B cell (primary cell): ENCODE data around the gene RERE. TPM values are rescaled to one million over a fixed set of nuclear protein-coding genes. Genes with fewer than 3 reads are reported as not detected.
A peak's percentile ranks its signal among the peaks of the same experiment; 100 is the strongest.

ENCODE experiments used
- ATAC-seq: fragments of 200-7000 bp; cut with Tn5 transposase; one replicate; pipeline ENCODE4 v1.10.0; 2021; ENCODE audit warnings: low read depth, mild to moderate bottlenecking, moderate number of reproducible peaks, moderate library complexity
- CTCF ChIA-PET: fragments of 350-600 bp; sonication (Branson Sonifier 250); formaldehyde crosslinking; loops from one replicate; lab custom pipeline; 2021; ENCODE audit warnings: antibody characterized with exemption, inconsistent platforms; lab: Charles Lee
- POLR2A ChIA-PET: fragments of 350-600 bp; sonication (Branson Sonifier 250); formaldehyde crosslinking; loops from one replicate; lab custom pipeline; 2021; ENCODE audit warnings: antibody characterized with exemption; lab: Charles Lee
- DNase-seq: peaks from one replicate; pipeline ENCODE4 v3.0.0; 2013
- H2AFZ ChIP-seq: 2 replicates; pipeline ENCODE4 v1.6.1; 2012; ENCODE audit warnings: mild to moderate bottlenecking, low read depth, low read length; ENCODE audit not compliant: insufficient read depth, poor library complexity, severe bottlenecking
- H3K27ac ChIP-seq, 2 donors: 1 replicate in 1 of 2; 2 replicates in 1 of 2; pipeline ENCODE4 v1.5.1; 2012 to 2013; ENCODE audit warnings: low read length in 2 of 2, mild to moderate bottlenecking in 2 of 2, moderate library complexity in 1 of 2
- H3K27me3 ChIP-seq, 4 experiments: fragments of 200-600 bp in 1 of 4; sonication (generic) in 1 of 4; replicated peaks in 1 of 4; 1 replicate in 2 of 4; 2 replicates in 2 of 4; pipeline versions ENCODE4 v1.6.1 to v1.7.0; 2013 to 2016; ENCODE audit warnings: low read length in 3 of 4, mild to moderate bottlenecking in 2 of 4, mixed read lengths in 1 of 4, moderate library complexity in 1 of 4; ENCODE audit not compliant: insufficient read depth in 4 of 4, control insufficient read depth in 3 of 4; ENCODE audit errors: control extremely low read depth in 1 of 4
- H3K36me3 ChIP-seq, 2 experiments: replicated peaks in 1 of 2; 1 replicate in 1 of 2; 2 replicates in 1 of 2; pipeline versions ENCODE4 v1.6.1 to v1.7.1; 2013; ENCODE audit warnings: low read length in 1 of 2; ENCODE audit not compliant: insufficient read depth in 2 of 2, control insufficient read depth in 1 of 2; ENCODE audit errors: control extremely low read depth in 1 of 2, extremely low read depth in 1 of 2
- H3K4me1 ChIP-seq, 2 donors: fragments of 200-600 bp in 1 of 2; sonication (generic) in 1 of 2; 1 replicate in 1 of 2; 2 replicates in 1 of 2; pipeline versions ENCODE4 v1.5.1 to v1.6.1; 2013 to 2017; ENCODE audit warnings: low read length in 2 of 2; ENCODE audit not compliant: control insufficient read depth in 2 of 2, insufficient read depth in 2 of 2
- H3K4me2 ChIP-seq: replicated peaks from 2 replicates; pipeline ENCODE3; 2012; ENCODE audit warnings: mild to moderate bottlenecking, low read depth, low read length; ENCODE audit not compliant: poor library complexity, severe bottlenecking
- H3K4me3 ChIP-seq, 5 experiments: fragments of 200-600 bp in 1 of 5; sonication (generic) in 1 of 5; 1 replicate in 3 of 5; 2 replicates in 2 of 5; pipeline versions ENCODE4 v1.5.1 to v1.7.0; 2011 to 2016; ENCODE audit warnings: low read length in 4 of 5, mild to moderate bottlenecking in 4 of 5, low read depth in 2 of 5, control low read depth in 1 of 5, moderate library complexity in 1 of 5; ENCODE audit not compliant: insufficient read depth in 1 of 5; ENCODE audit errors: control extremely low read depth in 1 of 5, extremely low read depth in 1 of 5
- H3K79me2 ChIP-seq: fragments of 200-600 bp; sonication (generic); one replicate; pipeline ENCODE4 v1.6.0; 2016; ENCODE audit warnings: low read length; ENCODE audit not compliant: control insufficient read depth, insufficient read depth
- H3K9ac ChIP-seq: fragments of 200-600 bp; sonication (generic); 2 replicates; pipeline ENCODE4 v1.6.1; 2017; ENCODE audit warnings: mild to moderate bottlenecking, low read length, moderate library complexity
- H3K9me3 ChIP-seq, 3 donors: one replicate each; pipeline versions ENCODE4 v1.6.1 to v1.7.1; 2013; ENCODE audit warnings: low read length in 2 of 3; ENCODE audit not compliant: control insufficient read depth in 2 of 3, insufficient read depth in 1 of 3; ENCODE audit errors: control extremely low read depth in 1 of 3
- H4K20me1 ChIP-seq: 2 replicates; pipeline ENCODE4 v1.6.0; 2012; ENCODE audit warnings: mild to moderate bottlenecking, low read length; ENCODE audit not compliant: insufficient read depth, control insufficient read depth, poor library complexity, severe bottlenecking
- H3K27ac Mint-ChIP-seq: one replicate; pipeline ENCODE4 v1.8.0; 2021; ENCODE audit warnings: mixed read lengths
- H3K27me3 Mint-ChIP-seq: one replicate; pipeline ENCODE4 v1.8.0; 2021; ENCODE audit warnings: mixed read lengths
- H3K4me1 Mint-ChIP-seq: one replicate; pipeline ENCODE4 v1.8.0; 2021; ENCODE audit warnings: mixed read lengths
- H3K4me3 Mint-ChIP-seq: one replicate; pipeline ENCODE4 v1.8.0; 2021; ENCODE audit warnings: mixed read lengths
- H3K9me3 Mint-ChIP-seq: one replicate; pipeline ENCODE4 v1.8.0; 2022; ENCODE audit warnings: mixed read lengths; ENCODE audit not compliant: insufficient read depth
- CTCF ChIP-seq: fragments of 200-600 bp; IDR thresholded peaks from one replicate; pipeline ENCODE4 v1.8.0; 2022; ENCODE audit warnings: antibody characterized with exemption, mild to moderate bottlenecking
- EZH2 ChIP-seq: IDR thresholded peaks from 2 replicates; pipeline ENCODE4 v1.6.1; 2012; ENCODE audit warnings: borderline replicate concordance, low read depth, mild to moderate bottlenecking, moderate library complexity, low read length; ENCODE audit not compliant: insufficient read depth, poor library complexity, severe bottlenecking
- WGBS: methylation state at CpG from one replicate; pipeline ENCODE4 v1.1.5; 2013; ENCODE audit warnings: missing lambda C conversion rate; ENCODE audit not compliant: insufficient coverage; 5-methylcytosine and 5-hydroxymethylcytosine counted together
- intact Hi-C: fragments of 100-400 bp; cut with micrococcal nuclease; formaldehyde crosslinking; loops from one replicate; pipeline ENCODE4 v1.10.0; 2022
- polyA plus RNA-seq: library from polyadenylated mRNA; depleted of rRNA; stranded (reverse); fragments of >200 nt; gene quantifications from 2 replicates; pipeline ENCODE4 v1.2.3, GENCODE V29; 2012
- total RNA-seq, 2 donors: library from RNA; stranded (reverse); fragments of 120-200 nt in 1 of 2; gene quantifications; 1 replicate in 1 of 2; 2 replicates in 1 of 2; pipeline versions ENCODE4 v1.2.3 to v1.2.4, GENCODE V29; 2013 to 2022

Gene RERE
- total and polyA plus RNA-seq, 2 donors (not counting 1 experiment from before 2014, with no cell fraction given): 27.3 to 132 TPM

DNA sequence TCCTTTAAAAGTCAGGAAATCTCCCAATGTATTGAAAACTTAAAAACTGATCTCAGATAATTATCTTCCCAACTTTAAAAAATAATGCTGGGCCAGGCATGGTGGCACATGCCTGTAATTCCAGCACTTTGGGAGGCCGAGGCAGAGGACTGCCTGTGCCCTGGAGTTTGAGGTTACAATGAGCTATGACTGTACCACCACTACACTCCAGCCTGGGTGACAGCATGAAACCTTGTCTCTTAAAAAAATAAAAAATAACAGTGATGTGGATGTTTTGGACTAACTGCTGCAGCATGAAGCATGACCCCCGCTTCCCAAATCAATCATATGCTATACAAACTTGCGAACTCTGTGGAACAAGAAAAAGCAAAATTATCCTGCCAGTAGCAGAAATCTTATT is 186.3 kb downstream of the RERE start:
- no peak overlapping the region for H3K4me2 ChIP-seq
- Mint-ChIP-seq H3K27me3 (no peaks in the 10 kb centered on the region), H3K9me3 (no peaks in the 10 kb centered on the region), H3K4me1 (peaks cover 72% of the 10 kb centered on the region), H3K27ac (peak overlapping the region; percentile 5), H3K4me3 (no peak overlapping the region)
- H3K36me3 ChIP-seq: no peaks in the 10 kb centered on the region
- H3K9me3 ChIP-seq: no peaks in the 10 kb centered on the region
- no peak for ATAC-seq
- peaks cover 69% of the 10 kb centered on the region for H3K79me2 ChIP-seq
- no peak overlapping the region for H3K9ac ChIP-seq
- H3K4me3 ChIP-seq: no peak overlapping the region
- no peaks in the 10 kb centered on the region for H4K20me1 ChIP-seq
- peaks cover 59 to 78% of the 10 kb centered on the region in 2 donors for H3K4me1 ChIP-seq
- no peak overlapping the region for H2AFZ ChIP-seq
- TF ChIP-seq EZH2 (no peak), CTCF (no peak)
- H3K27me3 ChIP-seq: no peaks in the 10 kb centered on the region
- ChIA-PET CTCF (interaction anchor here (0.6 to 1.5 kb wide), 4 partner anchors 26 to 95 kb away, joined by 3 to 7 read pairs (median 4); no protein-coding TSS in a partner anchor), POLR2A (no interaction called here)
- peak overlapping the region in 1 of 2 donors; percentile 95 for H3K27ac ChIP-seq
- DNase-seq: no peak
- WGBS: no CpG with 5 or more reads among the region's 3 CpGs
- intact Hi-C loops: loop anchor here (2.0 kb wide), 2 partner anchors 14 to 36 kb away; no protein-coding TSS in a partner anchor

DNA sequence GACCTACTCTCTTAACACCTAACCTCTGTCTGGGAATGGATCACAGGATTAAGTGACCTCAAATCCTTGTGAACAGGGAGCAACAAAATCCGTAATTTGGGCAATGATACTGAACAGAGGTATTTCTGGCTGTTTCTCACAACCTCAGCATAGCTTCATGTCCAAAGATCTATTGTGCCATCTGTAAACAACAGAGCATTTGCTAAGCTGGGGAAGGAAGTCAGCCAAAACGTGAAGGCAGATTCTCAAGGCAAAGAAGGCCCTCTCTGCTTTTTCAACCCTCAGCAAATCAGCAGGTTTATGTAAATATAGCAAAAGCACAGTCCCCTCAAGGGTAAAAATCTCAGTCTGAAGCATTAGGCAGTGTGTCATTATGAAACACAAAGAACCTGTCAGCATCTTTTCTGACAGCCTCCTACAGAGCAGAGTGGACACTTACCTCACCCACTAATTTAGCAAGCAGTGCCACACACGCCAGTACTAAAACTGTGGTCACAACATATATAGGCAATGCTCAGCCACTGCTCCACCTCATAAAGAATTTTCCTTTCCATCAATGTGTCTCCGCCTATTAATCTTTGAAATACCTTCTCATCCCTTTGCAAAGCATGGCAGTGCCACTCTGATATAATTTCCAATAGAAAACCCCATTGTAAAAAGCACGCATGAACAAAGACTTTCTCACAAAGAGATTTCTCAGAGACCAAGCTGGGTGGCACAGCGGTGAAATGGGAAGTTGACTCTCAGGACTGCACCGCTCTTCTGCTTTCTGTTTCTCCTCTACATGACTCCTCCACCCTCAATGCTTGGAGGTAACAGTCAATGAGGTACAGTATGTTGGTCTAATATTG is 188.0 kb downstream of the RERE start:
- CTCF ChIA-PET: interaction anchor here (1.1 to 3.0 kb wide), 6 partner anchors 42 to 219 kb away, joined by 3 to 26 read pairs (median 4); no protein-coding TSS in a partner anchor
- WGBS: 28% methylated on average over 3 of the region's 7 CpGs
- Histone ChIP-seq H3K9me3 (no peaks in the 10 kb centered on the region), H4K20me1 (no peaks in the 10 kb centered on the region), H3K79me2 (peaks cover 76% of the 10 kb centered on the region), H3K27me3 (no peaks in the 10 kb centered on the region), H3K4me3 (peak overlapping the region in 3 of 5 experiments; percentile 6 to 22 (median 9)), H3K36me3 (no peaks in the 10 kb centered on the region), H2AFZ (peak overlapping the region; percentile 63), H3K9ac (peak overlapping the region; percentile 30), H3K4me2 (peak overlapping the region; percentile 63), H3K27ac (peak overlapping the region; percentile 71 to 95), H3K4me1 (peaks cover 73 to 95% of the 10 kb centered on the region in 2 donors)
- ATAC-seq: peak; percentile 85
- POLR2A ChIA-PET: interaction anchor here (1.0 kb wide), 1 partner anchor 15 kb away, joined by 3 read pairs; no protein-coding TSS in a partner anchor
- Mint-ChIP-seq H3K9me3 (no peaks in the 10 kb centered on the region), H3K4me3 (peak overlapping the region; percentile 72), H3K27me3 (no peaks in the 10 kb centered on the region), H3K4me1 (peaks cover 84% of the 10 kb centered on the region), H3K27ac (peak overlapping the region; percentile 87)
- DNase-seq: peak; percentile 77
- TF ChIP-seq EZH2: no peak
- no peak for TF ChIP-seq CTCF
- intact Hi-C loops: loop anchor here (2.0 kb wide), 2 partner anchors 15 to 37 kb away; no protein-coding TSS in a partner anchor
